Aorta (tissue), 5 donors: ENCODE results near the gene TTN. TPM values are rescaled to one million over a fixed set of nuclear protein-coding genes. Genes with fewer than 3 reads are reported as not detected.

Experiments
- ATAC-seq: fragments of 200-7000 bp; cut with Tn5 transposase; one replicate; pipeline ENCODE4 v1.9.1; 2022; ENCODE audit warnings: moderate library complexity; ENCODE audit not compliant: low FRiP score
- DNase-seq, 2 donors: peaks; one replicate each; pipeline ENCODE4 v3.0.0-alpha.2; 2020
- H3K27ac ChIP-seq, 2 donors: one replicate each; pipeline ENCODE4 v1.5.1; 2013; ENCODE audit warnings: low read length in 2 of 2, mild to moderate bottlenecking in 2 of 2, moderate library complexity in 2 of 2, control low read depth in 1 of 2, inconsistent platforms in 1 of 2, low read depth in 1 of 2
- H3K27me3 ChIP-seq, 2 donors: one replicate each; pipeline ENCODE4 v1.6.1; 2013; ENCODE audit warnings: control low read depth in 1 of 2, low read length in 1 of 2, mild to moderate bottlenecking in 1 of 2, moderate library complexity in 1 of 2; ENCODE audit not compliant: insufficient read depth in 2 of 2, control insufficient read depth in 1 of 2
- H3K36me3 ChIP-seq, 2 donors: one replicate each; pipeline ENCODE4 v1.6.1; 2013; ENCODE audit warnings: control low read depth in 1 of 2, low read length in 1 of 2, mild to moderate bottlenecking in 1 of 2; ENCODE audit not compliant: insufficient read depth in 2 of 2, control insufficient read depth in 1 of 2
- H3K4me1 ChIP-seq, 2 donors: one replicate each; pipeline ENCODE4 v1.6.1; 2013; ENCODE audit warnings: low read length in 2 of 2, control low read depth in 1 of 2, mild to moderate bottlenecking in 1 of 2, moderate library complexity in 1 of 2; ENCODE audit not compliant: insufficient read depth in 2 of 2, control insufficient read depth in 1 of 2
- H3K4me3 ChIP-seq, 2 donors: one replicate each; pipeline ENCODE4 v1.5.1; 2013; ENCODE audit warnings: low read length in 2 of 2, control low read depth in 1 of 2, mild to moderate bottlenecking in 1 of 2
- H3K9me3 ChIP-seq: one replicate; pipeline ENCODE4 v1.6.1; 2013; ENCODE audit warnings: mild to moderate bottlenecking, low read length; ENCODE audit not compliant: control insufficient read depth
- WGBS, 2 donors: extraction: QIAGEN DNeasy Blood & Tissue Kit; methylation state at CpG; one replicate each; pipeline ENCODE4 v1.1.7; 2013; 5-methylcytosine and 5-hydroxymethylcytosine counted together
- intact Hi-C, 2 donors: fragments of 100-400 bp; cut with DNase I; formaldehyde crosslinking; loops; one replicate each; pipeline versions ENCODE4 v1.14.2 to v1.15.0; 2022
- polyA plus RNA-seq, 2 donors: library from polyadenylated mRNA; stranded (reverse); fragments of 200-250 nt; gene quantifications; one replicate each; pipeline ENCODE4 v1.2.3, GENCODE V29; 2013
- total RNA-seq, 2 donors: library from RNA; stranded (reverse); fragmentation: NEBNext Ultra II Directional; extraction: Animal tissue kit (Norgen Biotek cat#: 25700); gene quantifications; one replicate each; pipeline ENCODE4 v1.2.1, GENCODE V29; 2021
- donor health status: healthy with polysubstance abuse.
- donor health status: Bipolar disorder and iron deficiency.
- donor health status: DM: no; HTN: no; CAD: no.
- donor health status: DM: no; HTN: no; CAD: no.
- donor health status: DM: yes; HTN: yes; CAD: no.

The TTN gene
- total and polyA plus RNA-seq, 4 donors, result 0.63 to 41.7 (median 3.1) TPM

DNA sequence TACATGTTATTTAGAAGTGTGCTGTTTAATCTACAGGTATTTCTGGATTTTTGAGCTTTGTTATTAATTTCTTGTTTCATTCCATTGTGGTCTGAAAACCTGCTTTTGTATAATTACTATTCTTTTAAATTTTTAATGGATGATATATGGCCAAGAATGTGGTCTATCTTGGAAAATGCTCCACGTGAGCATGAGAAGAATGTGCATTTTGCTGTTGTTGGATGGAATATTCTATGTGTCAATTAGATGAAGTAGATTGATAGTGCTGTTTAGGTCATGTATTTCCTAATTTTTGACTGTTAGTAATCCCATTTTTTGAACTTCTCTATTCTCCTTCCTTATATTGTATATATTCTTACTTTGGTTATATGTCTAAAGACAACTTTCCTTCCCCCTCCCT lies 19.9 kb upstream of the TTN start:
- DNase-seq, result no peak
- no peaks in the 10 kb centered on the region for H3K27me3 ChIP-seq
- peaks cover 2 to 7% of the 10 kb centered on the region in 2 donors for H3K4me1 ChIP-seq
- no peak for ATAC-seq
- H3K4me3 ChIP-seq, result no peak overlapping the region
- no peak overlapping the region for H3K27ac ChIP-seq
- no peaks in the 10 kb centered on the region for H3K36me3 ChIP-seq
- intact Hi-C loops, result loop anchor here in 1 of 2 donors (5.0 kb wide), 2 partner anchors 35 to 50 kb away; no protein-coding TSS in a partner anchor
- H3K9me3 ChIP-seq, result no peaks in the 10 kb centered on the region
- WGBS, 2 donors, result 9 to 13% methylated on average over 1 of the region's 1 CpG

DNA sequence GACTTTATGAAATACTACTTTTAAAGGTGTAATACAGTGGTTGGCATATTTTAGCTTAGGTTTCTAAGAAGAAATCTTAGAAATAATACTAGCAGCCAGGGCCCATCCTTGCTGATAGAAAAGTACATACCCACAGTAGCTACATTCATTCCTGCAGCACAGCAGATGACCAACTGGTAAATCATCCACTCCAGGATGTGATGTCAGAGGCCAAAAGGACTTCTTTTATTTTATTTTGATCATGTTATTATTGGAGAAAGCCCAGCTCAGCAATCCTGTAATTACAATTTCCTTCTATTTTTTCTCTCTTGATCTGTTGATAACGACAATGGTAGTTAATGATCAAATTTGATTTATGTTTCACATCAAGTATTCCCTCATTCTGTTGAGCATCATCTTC lies 18.0 kb upstream of the TTN start:
- Histone ChIP-seq H3K27me3 (no peaks in the 10 kb centered on the region), H3K36me3 (no peaks in the 10 kb centered on the region), H3K4me3 (no peak overlapping the region), H3K4me1 (peaks cover 2 to 4% of the 10 kb centered on the region in 2 donors), H3K27ac (no peak overlapping the region), H3K9me3 (no peaks in the 10 kb centered on the region)
- DNase-seq (no peak), ATAC-seq (no peak)
- intact Hi-C loops, result loop anchor here in 1 of 2 donors (5.0 kb wide), 2 partner anchors 37 to 52 kb away; no protein-coding TSS in a partner anchor
- WGBS, 2 donors, result 42 to 86% methylated on average over 1 of the region's 1 CpG

DNA sequence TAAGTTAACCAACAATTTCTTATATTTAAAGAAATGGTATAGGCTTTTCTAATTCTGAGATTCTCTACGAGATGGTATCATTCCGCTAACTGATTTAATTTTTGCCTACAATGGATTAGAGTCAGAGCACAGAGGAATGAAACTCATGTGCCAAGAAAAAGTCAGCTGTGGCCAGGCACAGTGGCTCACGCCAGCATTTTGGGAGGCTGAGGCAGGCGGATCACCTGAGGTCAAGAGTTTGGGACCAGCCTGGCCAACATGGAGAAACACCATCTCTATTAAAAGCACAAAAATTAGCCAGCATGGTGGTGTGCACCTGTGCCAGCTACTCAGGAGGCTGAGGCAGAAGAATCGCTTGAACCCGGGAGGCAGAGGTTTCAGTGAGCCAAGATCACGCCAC lies 17.0 kb upstream of the TTN start:
- Histone ChIP-seq H3K36me3 (no peaks in the 10 kb centered on the region), H3K4me1 (peaks cover 0 to 2% of the 10 kb centered on the region in 2 donors), H3K27me3 (no peaks in the 10 kb centered on the region), H3K4me3 (no peak overlapping the region), H3K27ac (no peak overlapping the region), H3K9me3 (no peaks in the 10 kb centered on the region)
- DNase-seq (peak; percentile 54 to 75), ATAC-seq (no peak)
- intact Hi-C loops, result no loop called here
- 5 to 14% methylated on average over 7 of the region's 7 CpGs for WGBS, 2 donors

DNA sequence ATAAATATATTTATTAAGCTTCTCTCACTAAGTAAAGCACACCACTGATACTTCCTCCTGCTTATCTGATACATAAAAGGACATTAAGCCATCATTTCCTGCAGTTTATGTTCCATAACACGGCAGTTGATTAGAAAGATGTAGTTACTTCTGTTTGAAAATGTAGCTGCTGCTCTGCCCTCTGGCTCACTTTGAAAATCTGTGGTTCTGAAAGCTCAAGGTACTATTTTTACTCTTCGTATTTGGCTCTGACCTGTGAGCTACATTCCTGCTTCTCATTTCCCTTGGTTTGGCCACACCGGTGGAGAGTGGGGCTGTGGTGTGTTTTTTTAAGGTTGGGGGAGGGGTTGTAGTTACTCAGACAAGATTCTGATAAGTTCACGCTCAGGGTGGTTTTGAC lies 12.8 kb upstream of the TTN start:
- Histone ChIP-seq H3K27me3 (no peaks in the 10 kb centered on the region), H3K9me3 (no peaks in the 10 kb centered on the region), H3K36me3 (no peaks in the 10 kb centered on the region), H3K27ac (peak overlapping the region in 1 of 2 donors; percentile 54), H3K4me1 (no peaks in the 10 kb centered on the region), H3K4me3 (no peak overlapping the region)
- intact Hi-C loops, result no loop called here
- 6 to 7% methylated on average over 4 of the region's 4 CpGs for WGBS, 2 donors
- ATAC-seq (no peak), DNase-seq (no peak)

DNA sequence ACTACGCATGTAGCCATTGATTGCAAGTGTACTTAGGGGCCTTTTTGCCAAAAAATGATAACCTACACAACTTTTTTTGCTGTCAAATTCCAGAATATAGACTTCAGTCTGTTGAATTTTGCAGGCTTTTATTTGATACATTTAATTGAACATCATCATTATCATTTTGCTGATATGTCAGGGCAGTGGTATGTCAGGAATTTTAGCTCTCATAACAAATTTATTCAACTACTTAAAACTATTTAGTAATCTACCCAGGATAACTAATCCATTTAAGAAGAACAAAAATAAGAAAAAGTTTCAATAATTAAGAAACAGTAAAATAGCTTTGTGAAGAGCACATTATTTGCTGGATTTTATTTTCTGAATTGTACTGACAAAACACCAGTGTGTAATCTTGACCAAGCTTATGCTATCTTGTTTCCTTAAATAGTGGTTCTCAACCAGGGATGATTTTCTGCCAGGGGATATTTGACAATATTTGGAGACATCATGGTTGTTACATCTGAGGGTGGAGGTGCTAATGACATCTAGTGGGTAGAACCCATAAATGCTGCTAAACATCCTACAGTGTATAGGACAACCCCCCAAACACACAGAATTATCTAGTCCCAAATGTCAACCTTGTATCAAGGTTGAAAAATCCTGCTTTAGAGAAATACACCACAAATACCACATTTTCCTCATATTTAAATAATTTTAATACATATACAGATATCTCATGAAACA lies 12.1 kb upstream of the TTN start:
- Histone ChIP-seq H3K36me3 (no peaks in the 10 kb centered on the region), H3K27me3 (no peaks in the 10 kb centered on the region), H3K4me3 (no peak overlapping the region), H3K9me3 (no peaks in the 10 kb centered on the region), H3K27ac (no peak overlapping the region), H3K4me1 (no peaks in the 10 kb centered on the region)
- WGBS, 2 donors, result 89 to 93% methylated on average over 1 of the region's 1 CpG
- no peak for DNase-seq
- no peak for ATAC-seq
- intact Hi-C loops, result no loop called here

DNA sequence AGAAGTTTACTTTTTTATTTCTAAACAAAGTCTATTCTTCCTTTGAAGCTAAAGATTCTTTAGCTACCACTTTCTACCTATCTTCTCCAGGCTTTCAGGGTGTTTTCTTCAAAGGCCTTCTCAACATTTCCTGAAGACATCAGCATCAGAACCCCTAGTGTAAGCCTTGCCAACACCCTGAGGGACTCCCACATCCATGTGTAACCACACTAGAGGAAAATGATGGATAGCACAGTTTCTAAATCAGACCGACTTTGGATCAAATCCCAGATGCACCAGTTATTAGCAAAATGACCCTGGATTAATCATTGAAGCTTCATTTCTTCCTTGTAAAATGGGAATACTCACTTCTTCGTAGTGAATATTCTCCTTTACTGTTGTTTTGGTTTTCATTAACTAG lies 4.7 kb upstream of the TTN start:
- intact Hi-C loops, result no loop called here
- Histone ChIP-seq H3K36me3 (no peaks in the 10 kb centered on the region), H3K27ac (no peak overlapping the region), H3K4me3 (no peak overlapping the region), H3K9me3 (no peaks in the 10 kb centered on the region), H3K27me3 (no peaks in the 10 kb centered on the region), H3K4me1 (no peaks in the 10 kb centered on the region)
- ATAC-seq (no peak), DNase-seq (no peak)
- WGBS, 2 donors, result 44 to 48% methylated on average over 2 of the region's 2 CpGs

DNA sequence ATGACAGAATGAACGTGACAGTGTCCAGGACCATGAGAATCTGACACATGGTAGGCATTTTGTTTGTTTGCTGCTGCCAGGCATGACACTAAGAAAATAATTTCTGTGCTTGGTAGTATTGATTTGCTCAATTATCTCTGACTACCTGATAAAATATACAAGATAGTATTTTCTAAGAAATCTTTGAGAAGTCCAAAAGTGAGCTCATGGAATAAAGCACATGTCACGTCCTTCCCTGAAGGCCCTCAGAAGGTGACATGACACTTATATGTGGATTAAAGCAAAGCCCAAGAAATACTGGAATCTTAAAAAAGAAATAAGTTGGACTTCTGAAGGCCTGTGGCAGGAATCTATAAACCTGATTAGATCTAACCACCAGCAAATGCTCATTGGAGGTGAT lies 3.8 kb upstream of the TTN start:
- peak overlapping the region; percentile 30 to 71 for H3K27ac ChIP-seq
- H3K36me3 ChIP-seq, result no peaks in the 10 kb centered on the region
- no peak overlapping the region for H3K4me3 ChIP-seq
- H3K4me1 ChIP-seq, result peaks cover 0 to 1% of the 10 kb centered on the region in 2 donors
- no peak for ATAC-seq
- 86 to 89% methylated on average over 2 of the region's 2 CpGs for WGBS, 2 donors
- no peaks in the 10 kb centered on the region for H3K9me3 ChIP-seq
- no peaks in the 10 kb centered on the region for H3K27me3 ChIP-seq
- intact Hi-C loops, result no loop called here
- DNase-seq, result no peak

DNA sequence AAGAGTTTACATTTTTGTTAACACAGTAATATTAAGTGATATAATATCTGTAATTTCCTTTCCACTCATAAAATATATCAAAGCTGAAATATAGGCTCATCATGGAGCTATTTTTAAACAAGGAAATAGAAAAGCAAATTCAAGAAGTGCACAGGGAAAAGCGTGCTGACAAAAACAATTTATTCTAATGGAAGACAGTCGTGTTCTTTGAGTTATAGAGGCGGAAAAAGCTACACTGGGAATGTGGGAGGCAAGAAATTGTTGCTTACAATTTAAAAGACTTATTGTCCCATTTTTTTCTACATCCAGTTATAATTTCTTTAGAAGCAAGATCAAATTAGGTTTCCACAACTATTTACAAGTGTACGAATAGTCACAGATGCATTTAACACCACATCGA lies 3.2 kb upstream of the TTN start:
- no peak for ATAC-seq
- Histone ChIP-seq H3K9me3 (no peaks in the 10 kb centered on the region), H3K27me3 (no peaks in the 10 kb centered on the region), H3K4me1 (peaks cover 0 to 1% of the 10 kb centered on the region in 2 donors), H3K4me3 (no peak overlapping the region), H3K36me3 (no peaks in the 10 kb centered on the region), H3K27ac (no peak overlapping the region)
- WGBS, 2 donors, result 94% methylated on average over 5 of the region's 5 CpGs
- intact Hi-C loops, result no loop called here
- no peak for DNase-seq

DNA sequence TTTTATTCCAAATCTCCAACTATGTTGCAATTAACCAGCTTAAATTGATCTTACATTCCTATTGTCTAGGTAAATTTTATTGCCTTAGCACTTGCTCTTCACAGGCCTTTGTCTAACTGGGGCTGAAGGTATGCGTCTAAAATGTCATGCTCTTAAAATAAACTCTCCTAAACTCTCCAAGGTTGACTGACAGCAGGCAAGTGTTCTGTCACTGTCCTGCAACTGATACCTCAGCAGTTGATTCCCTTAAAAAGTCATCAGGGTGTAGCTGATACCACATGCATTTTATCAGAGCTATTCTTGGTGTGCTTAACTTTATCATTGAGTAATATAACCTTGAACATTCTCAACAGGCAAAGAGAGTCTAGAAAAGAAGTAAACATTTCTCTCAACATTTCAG lies 680 bp downstream of the TTN start:
- WGBS, 2 donors, result 88 to 94% methylated on average over 1 of the region's 1 CpG
- intact Hi-C loops, result no loop called here
- no peaks in the 10 kb centered on the region for H3K27me3 ChIP-seq
- no peaks in the 10 kb centered on the region for H3K36me3 ChIP-seq
- peaks cover 0 to 1% of the 10 kb centered on the region in 2 donors for H3K4me1 ChIP-seq
- H3K27ac ChIP-seq, result no peak overlapping the region
- no peaks in the 10 kb centered on the region for H3K9me3 ChIP-seq
- H3K4me3 ChIP-seq, result no peak overlapping the region
- ATAC-seq (no peak), DNase-seq (no peak)
